Stomach (tissue), 9 donors: Measurements from ENCODE around the gene GPR82. TPM values are rescaled to one million over a fixed set of nuclear protein-coding genes. Genes with fewer than 3 reads are reported as not detected.

Experiments used
- DNase-seq, 2 donors: peaks; one replicate each; pipeline versions ENCODE4 v3.0.0 to v3.0.0-alpha.2; 2013 to 2019
- H3K27ac ChIP-seq, 5 donors: fragments of 200-600 bp in 4 of 5; sonication (generic) in 4 of 5; one replicate each; pipeline ENCODE4 v1.5.1; 2013 to 2019; ENCODE audit warnings: mild to moderate bottlenecking in 1 of 5, moderate library complexity in 1 of 5
- H3K27me3 ChIP-seq, 3 donors: fragments of 200-600 bp; sonication (generic); one replicate each; pipeline ENCODE4 v1.5.1; 2017 to 2019; ENCODE audit warnings: mixed run types in 1 of 3
- H3K36me3 ChIP-seq, 4 donors: fragments of 200-600 bp; sonication (generic); 1 replicate in 3 of 4; 2 replicates in 1 of 4; pipeline ENCODE4 v1.5.1; 2016 to 2019
- H3K4me1 ChIP-seq, 4 donors: fragments of 200-600 bp; sonication (generic); one replicate each; pipeline ENCODE4 v1.5.1; 2016 to 2019
- H3K4me3 ChIP-seq, 4 donors: fragments of 200-600 bp; sonication (generic) in 3 of 4; one replicate each; pipeline ENCODE4 v1.5.1; 2016 to 2019; ENCODE audit warnings: mild to moderate bottlenecking in 1 of 4
- H3K9me3 ChIP-seq, 4 donors: fragments of 200-600 bp; sonication (generic); one replicate each; pipeline ENCODE4 v1.5.1; 2016 to 2019
- CTCF ChIP-seq, 7 experiments: fragments of 450-650 bp in 4 of 7; fragments of 200-600 bp in 3 of 7; sonication (generic) in 3 of 7; IDR thresholded peaks; one replicate each; pipeline ENCODE4 v1.5.1; 2016 to 2019; ENCODE audit warnings: antibody characterized with exemption in 7 of 7, control low read depth in 2 of 7, mild to moderate bottlenecking in 1 of 7
- EP300 ChIP-seq: sonication (generic); formaldehyde crosslinking; IDR thresholded peaks from one replicate; pipeline ENCODE4 v1.6.1; 2017; ENCODE audit warnings: antibody characterized with exemption
- POLR2A ChIP-seq, 4 donors: fragments of 450-650 bp; IDR thresholded peaks; one replicate each; pipeline ENCODE4 v1.6.1; 2016; ENCODE audit warnings: antibody characterized with exemption in 4 of 4, control low read depth in 2 of 4, mild to moderate bottlenecking in 1 of 4, moderate library complexity in 1 of 4
- POLR2AphosphoS5 ChIP-seq, 3 donors: sonication (generic); formaldehyde crosslinking; IDR thresholded peaks; one replicate each; pipeline ENCODE4 v1.6.1; 2016; ENCODE audit warnings: antibody characterized with exemption in 3 of 3
- WGBS, 5 donors: extraction: QIAGEN DNeasy Blood & Tissue Kit in 3 of 5; methylation state at CpG; one replicate each; pipeline versions ENCODE4 v1.1.5 to v1.1.7; 2013 to 2018; 5-methylcytosine and 5-hydroxymethylcytosine counted together
- intact Hi-C: fragments of 100-400 bp; cut with DNase I; formaldehyde crosslinking; loops from one replicate; pipeline ENCODE4 v1.15.1; 2023; ENCODE audit warnings: low total_unique reads
- polyA plus RNA-seq, 3 donors: library from polyadenylated mRNA; stranded (reverse); fragments of 200-250 nt; gene quantifications; one replicate each; pipeline ENCODE4 v1.2.3, GENCODE V29; 2013
- total RNA-seq, 5 donors: library from RNA; depleted of rRNA; stranded (reverse); fragments of >200 nt; gene quantifications; one replicate each; pipeline versions ENCODE4 v1.1.0 to v1.2.3, GENCODE V29; 2014 to 2016
- donor health status: healthy with polysubstance abuse.
- donor health status: Bipolar disorder and iron deficiency.
- donor health status: healthy.

Gene GPR82
- total and polyA plus RNA-seq, 8 donors: under 0.01 to 0.37 (median 0.25) TPM; not detected in 3

- WGBS, 5 donors: 64 to 100% (median 93%) methylated on average over 1 of the region's 1 CpG
- Histone ChIP-seq H3K36me3 (no peaks in the 10 kb centered on the region), H3K27me3 (no peaks in the 10 kb centered on the region), H3K27ac (peak overlapping the region in 2 of 5 donors; percentile 41 to 57), H3K9me3 (no peaks in the 10 kb centered on the region), H3K4me3 (no peak overlapping the region), H3K4me1 (no peaks in the 10 kb centered on the region)
- intact Hi-C loops: no loop called here
- DNase-seq: no peak
- no peak for TF ChIP-seq POLR2AphosphoS5 (IDR thresholded peaks at IDR 0.05)
- no peak for TF ChIP-seq CTCF (IDR thresholded peaks at IDR 0.05)
- no peak for TF ChIP-seq POLR2A (IDR thresholded peaks at IDR 0.05)
Observed at GRCh38 chrX:41705042-41705441, 18.9 kb upstream of the GPR82 start.

DNA sequence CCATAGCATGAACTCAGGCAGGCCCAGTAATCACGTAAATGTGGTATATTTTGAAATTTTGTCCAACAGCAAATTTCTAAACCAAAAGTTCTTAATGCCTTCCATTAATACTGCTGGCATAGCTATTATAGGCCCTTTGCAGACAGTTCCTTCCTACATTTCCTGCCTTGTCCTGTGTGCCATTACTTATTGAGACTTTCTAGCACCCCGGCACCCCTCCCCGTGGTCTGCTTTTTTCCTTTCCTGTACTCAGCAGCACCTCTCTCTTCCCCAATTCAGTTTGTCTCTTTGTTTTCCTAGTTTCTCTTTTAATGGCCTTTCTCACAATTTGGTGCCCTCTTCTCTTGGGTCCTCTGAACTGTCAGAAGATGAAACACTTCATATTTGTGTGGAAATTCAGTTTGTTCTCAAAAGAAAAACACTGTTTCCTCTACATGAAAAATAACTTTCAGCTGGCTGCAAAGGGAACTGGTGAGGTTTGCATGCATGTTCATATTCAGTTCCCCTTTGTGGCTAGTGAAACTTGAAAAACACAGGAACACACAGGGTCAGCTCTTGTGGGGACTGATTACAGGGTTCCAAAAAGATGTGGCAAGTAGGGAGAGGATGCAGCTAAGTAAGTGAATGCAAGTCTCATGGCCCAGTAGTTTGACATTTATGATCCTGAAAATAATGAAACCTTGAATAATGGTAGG lies 18.2 kb upstream of the GPR82 start:
- Histone ChIP-seq H3K9me3 (no peaks in the 10 kb centered on the region), H3K4me3 (no peak overlapping the region), H3K27me3 (no peaks in the 10 kb centered on the region), H3K36me3 (no peaks in the 10 kb centered on the region), H3K4me1 (no peaks in the 10 kb centered on the region), H3K27ac (peak overlapping the region in 1 of 5 donors; percentile 35)
- peak in 1 of 2 donors; percentile 23 for DNase-seq
- intact Hi-C loops: no loop called here
- TF ChIP-seq EP300: no peak
- TF ChIP-seq POLR2A (IDR thresholded peaks at IDR 0.05): no peak
- no peak for TF ChIP-seq POLR2AphosphoS5 (IDR thresholded peaks at IDR 0.05)
- TF ChIP-seq CTCF (IDR thresholded peaks at IDR 0.05): no peak
- WGBS, 5 donors: 53 to 87% (median 74%) methylated on average over 3 of the region's 3 CpGs

DNA sequence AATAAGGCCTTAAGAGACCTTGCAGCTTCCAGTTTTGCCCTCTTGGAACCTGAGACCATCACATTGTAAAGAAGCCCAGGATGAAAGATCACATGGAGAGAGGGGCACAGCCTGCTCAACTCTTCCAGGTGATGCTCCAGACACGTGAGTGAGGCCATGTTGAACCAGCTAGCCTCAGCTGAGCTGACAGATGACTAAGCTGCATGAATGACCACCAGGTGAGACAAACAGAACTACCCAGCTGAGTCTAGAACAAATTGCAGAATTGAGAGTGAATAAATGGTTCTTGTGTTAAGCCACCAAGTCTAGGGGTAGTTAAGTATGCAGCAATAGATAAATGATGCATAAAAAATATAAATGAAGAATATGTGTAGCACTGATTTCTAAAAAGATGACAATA lies 16.8 kb upstream of the GPR82 start:
- Histone ChIP-seq H3K27ac (no peak overlapping the region), H3K36me3 (no peaks in the 10 kb centered on the region), H3K9me3 (no peaks in the 10 kb centered on the region), H3K27me3 (no peaks in the 10 kb centered on the region), H3K4me1 (no peaks in the 10 kb centered on the region), H3K4me3 (no peak overlapping the region)
- DNase-seq: no peak
- WGBS, 5 donors: 40 to 93% (median 81%) methylated on average over 1 of the region's 1 CpG
- TF ChIP-seq EP300 (no peak), POLR2AphosphoS5 (IDR thresholded peaks at IDR 0.05) (no peak), CTCF (IDR thresholded peaks at IDR 0.05) (no peak), POLR2A (IDR thresholded peaks at IDR 0.05) (no peak)
- intact Hi-C loops: no loop called here

- no peak for TF ChIP-seq EP300
- TF ChIP-seq POLR2AphosphoS5 (IDR thresholded peaks at IDR 0.05): no peak
- TF ChIP-seq CTCF (IDR thresholded peaks at IDR 0.05): no peak
- no peak for TF ChIP-seq POLR2A (IDR thresholded peaks at IDR 0.05)
- intact Hi-C loops: no loop called here
- Histone ChIP-seq H3K27ac (no peak overlapping the region), H3K4me1 (no peaks in the 10 kb centered on the region), H3K4me3 (no peak overlapping the region), H3K36me3 (no peaks in the 10 kb centered on the region), H3K9me3 (no peaks in the 10 kb centered on the region), H3K27me3 (no peaks in the 10 kb centered on the region)
- WGBS, 5 donors: 42 to 90% (median 53%) methylated on average over 3 of the region's 3 CpGs
- no peak for DNase-seq
Observed at GRCh38 chrX:41708486-41708885, 15.5 kb upstream of the GPR82 start.
